Embryonic facial prominence (tissue), 1 donor: Measurements from ENCODE around the gene MSI2.

Experiments
- DNase-seq: peaks from one replicate; pipeline ENCODE4 v3.0.0-alpha.2; 2016; ENCODE audit errors: extremely low spot score

Gene MSI2

GRCh38 chr17:57574040-57574513 is 317.8 kb downstream of the MSI2 start:
- no peak for DNase-seq

GRCh38 chr17:57576744-57577143 is 320.4 kb downstream of the MSI2 start:
- no peak for DNase-seq

- no peak for DNase-seq
These were observed 321.7 kb downstream of the MSI2 start for GRCh38 chr17:57577751-57578607.

DNA sequence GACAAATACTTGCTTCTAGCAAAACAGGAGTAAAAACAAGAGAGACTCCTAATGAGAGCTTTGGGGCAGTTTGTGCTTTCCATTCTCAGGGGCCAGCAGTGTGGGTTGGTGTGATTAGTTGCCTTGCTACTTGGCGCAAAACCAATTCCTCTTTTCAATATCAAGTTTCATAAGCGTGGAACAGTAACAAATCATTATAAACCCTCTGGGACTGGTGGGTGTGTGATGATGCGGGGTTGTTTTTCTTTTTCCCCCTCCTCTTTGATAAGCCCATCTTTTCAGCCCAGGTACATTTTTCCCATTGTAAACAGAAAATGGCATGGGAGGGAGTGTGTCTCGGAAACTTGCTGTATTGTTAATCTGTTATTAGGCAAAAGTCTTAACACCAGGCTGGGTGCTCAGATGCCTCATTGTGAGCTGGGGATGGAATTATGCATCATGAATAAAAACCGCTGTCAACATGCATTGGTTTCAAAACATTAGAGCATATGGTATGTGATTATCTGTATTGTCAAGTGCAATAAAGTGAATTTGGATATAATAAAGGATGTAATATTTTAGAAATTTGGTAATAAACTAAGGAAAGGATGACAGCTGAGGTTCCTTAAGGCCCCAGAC is 322.4 kb downstream of the MSI2 start:
- no peak for DNase-seq

- no peak for DNase-seq
These were observed 322.9 kb downstream of the MSI2 start for GRCh38 chr17:57579245-57579644.

GRCh38 chr17:57580055-57580739 is 323.9 kb downstream of the MSI2 start:
- no peak for DNase-seq

DNA sequence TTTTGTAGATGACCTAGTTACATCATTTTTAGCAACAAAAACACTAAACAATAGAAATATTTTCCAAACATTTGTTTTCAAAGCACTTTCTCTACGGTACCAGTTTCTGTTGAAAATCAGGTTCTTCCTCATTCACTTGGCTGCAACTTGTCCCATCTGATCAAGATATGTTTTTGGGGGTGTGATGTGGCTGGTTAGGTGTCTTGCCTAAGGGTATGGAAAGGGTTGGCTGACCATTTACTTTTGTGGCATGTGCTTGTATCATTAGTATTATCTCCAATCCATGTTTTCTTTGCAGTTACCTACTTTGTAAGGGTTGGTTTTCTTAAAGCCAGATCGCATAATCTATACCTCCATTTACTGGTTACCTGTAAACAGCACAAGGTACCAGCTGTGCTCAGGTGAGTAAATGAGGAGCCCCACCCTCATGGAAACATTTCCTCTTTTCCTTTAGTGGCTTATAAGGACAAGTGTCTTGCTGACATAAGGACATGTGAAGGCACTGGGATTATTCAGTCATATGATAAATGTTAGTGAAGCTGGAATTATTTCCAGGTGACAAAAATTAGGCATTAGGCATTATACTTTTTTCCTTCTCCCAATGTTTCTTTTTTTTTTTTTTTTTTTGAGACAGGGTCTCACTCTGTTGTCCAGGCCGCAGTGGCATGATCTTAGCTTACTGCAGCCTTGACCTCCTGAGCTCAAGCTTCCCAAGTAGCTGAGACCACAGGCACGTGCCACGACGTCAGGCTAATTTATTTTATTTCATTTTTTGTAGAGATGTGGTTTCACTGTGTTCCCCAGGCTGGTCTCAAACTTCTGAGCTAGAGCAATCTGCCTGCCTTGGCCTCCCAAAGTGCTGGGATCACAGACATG is 326.8 kb downstream of the MSI2 start:
- no peak for DNase-seq

GRCh38 chr17:57584050-57584551 is 327.8 kb downstream of the MSI2 start:
- no peak for DNase-seq

GRCh38 chr17:57585341-57586195 is 329.2 kb downstream of the MSI2 start:
- DNase-seq, result no peak

GRCh38 chr17:57586196-57586740 is 329.9 kb downstream of the MSI2 start:
- no peak for DNase-seq

- no peak for DNase-seq
These were observed 330.4 kb downstream of the MSI2 start for GRCh38 chr17:57586742-57587141.

GRCh38 chr17:57587193-57587969 is 331.1 kb downstream of the MSI2 start:
- no peak for DNase-seq

- DNase-seq, result no peak
These were observed 331.8 kb downstream of the MSI2 start for GRCh38 chr17:57588086-57588485.

DNA sequence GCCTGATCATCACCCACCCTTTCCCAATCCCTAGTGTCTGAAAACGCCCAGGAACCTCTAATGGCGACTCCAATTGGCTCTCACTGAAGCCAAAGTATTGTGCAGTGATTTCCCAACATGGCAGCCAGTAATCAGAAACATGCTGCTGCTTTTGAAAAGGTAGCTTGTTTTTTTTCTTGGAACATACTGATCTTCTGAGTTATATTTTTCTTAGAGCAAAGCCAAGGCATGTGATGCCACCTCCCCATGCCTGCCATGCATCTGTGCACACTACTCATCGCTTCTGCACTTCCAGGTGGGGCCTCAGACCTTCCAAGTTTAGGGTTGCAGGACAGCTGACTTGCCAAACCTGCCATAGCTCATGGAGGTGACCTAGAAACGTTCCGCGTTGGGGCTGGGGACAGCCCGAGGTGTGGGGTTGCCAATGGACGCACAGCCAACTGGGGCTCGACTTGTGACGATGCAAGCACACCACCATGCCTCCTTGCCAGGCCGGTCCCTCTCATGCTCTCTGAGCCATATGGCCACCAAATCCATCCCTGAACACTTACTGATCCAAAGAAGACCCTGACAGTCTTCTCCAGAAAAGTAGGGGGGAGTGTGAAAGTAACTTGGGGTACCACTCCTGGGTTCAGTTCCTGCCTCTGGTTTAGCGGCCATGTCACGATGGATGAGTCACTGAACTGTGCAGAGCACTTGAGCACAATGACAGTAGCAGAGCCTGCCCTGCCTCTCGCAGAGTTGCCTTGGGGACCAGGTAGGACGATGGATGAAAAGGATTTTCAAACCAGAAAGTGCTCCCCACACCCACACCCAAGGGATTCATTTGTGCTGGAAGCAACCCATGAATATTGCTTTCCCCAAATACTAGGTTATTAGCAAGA is 333.1 kb downstream of the MSI2 start:
- no peak for DNase-seq

DNA sequence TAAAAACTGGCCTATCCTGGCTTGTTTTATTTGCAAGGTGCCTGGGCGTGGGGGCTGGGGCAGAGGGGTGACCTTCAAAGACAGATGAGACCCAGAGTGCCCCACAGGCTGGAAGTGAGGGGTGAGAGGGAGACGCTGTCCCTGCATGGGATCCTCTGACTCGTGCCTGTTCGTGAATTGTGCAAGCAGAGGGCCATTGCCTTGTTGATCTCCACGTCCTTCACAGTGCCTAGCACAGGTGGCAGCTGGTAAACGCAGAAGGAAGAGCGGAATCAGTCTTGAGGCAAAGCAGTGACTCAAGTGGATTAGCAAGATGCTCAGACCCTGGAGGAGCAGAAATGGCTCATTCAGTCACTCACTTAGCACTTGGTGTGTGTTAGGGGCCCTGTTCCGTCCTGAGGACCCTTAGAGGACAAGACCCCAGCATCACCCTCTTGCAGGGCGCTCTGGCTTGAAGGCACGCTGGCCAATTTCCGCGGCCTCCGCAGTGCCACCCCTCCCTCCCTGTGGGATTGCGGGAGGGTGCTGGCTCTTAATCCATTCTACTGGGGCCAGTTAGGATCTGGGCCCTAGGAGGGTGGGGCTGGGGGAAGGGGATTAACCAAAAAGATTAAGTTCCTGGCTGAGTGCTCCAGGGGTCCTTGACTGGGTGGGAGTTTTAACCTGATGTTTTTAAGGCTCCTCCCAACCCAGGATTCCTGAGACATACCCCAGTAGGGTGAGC is 337.6 kb downstream of the MSI2 start:
- no peak for DNase-seq

GRCh38 chr17:57594767-57595166 is 338.4 kb downstream of the MSI2 start:
- no peak for DNase-seq

DNA sequence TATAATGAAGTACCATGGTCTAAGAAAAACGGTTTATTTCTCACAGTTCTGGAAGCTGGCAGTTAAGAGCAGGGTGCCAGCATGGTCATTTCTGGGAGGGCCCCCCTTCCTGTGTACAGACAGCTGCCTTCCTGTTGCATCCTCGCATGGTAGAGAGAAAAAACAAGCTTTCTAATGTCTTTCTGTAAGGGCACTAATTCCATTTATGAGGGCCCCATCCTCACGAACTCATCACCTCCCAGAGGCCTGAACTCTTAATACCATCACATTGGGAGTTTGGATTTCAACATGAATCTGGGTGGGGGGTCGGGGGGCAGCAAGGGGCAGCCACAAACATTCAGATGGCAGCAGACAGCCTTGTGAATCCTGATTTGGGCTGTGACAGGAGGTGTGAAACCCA is 339.1 kb downstream of the MSI2 start:
- DNase-seq, result no peak
